Ishikawa (cell line): Measurements from ENCODE around the gene HDX.

ENCODE experiments used
- CEBPB ChIP-seq: IDR thresholded peaks from 2 replicates; pipeline ENCODE4 v1.6.1; 2012
- CREB1 ChIP-seq: IDR thresholded peaks from 2 replicates; pipeline ENCODE4 v1.6.1; 2012; ENCODE audit warnings: low read depth
- EGR1 ChIP-seq: IDR thresholded peaks from 2 replicates; pipeline ENCODE4 v1.6.1; 2012
- EP300 ChIP-seq: IDR thresholded peaks from 2 replicates; pipeline ENCODE4 v1.6.1; 2012; ENCODE audit warnings: borderline replicate concordance
- FOXM1 ChIP-seq: IDR thresholded peaks from 2 replicates; pipeline ENCODE4 v1.6.1; 2012; ENCODE audit warnings: low read depth, borderline replicate concordance
- MAX ChIP-seq: IDR thresholded peaks from 2 replicates; pipeline ENCODE4 v1.6.1; 2012
- NFIC ChIP-seq: IDR thresholded peaks from 2 replicates; pipeline ENCODE4 v1.6.1; 2012
- RAD21 ChIP-seq: IDR thresholded peaks from 2 replicates; pipeline ENCODE4 v1.6.1; 2012; ENCODE audit warnings: low read depth
- REST ChIP-seq: IDR thresholded peaks from 2 replicates; pipeline ENCODE4 v1.6.1; 2012; ENCODE audit warnings: low read depth, mild to moderate bottlenecking
- TAF1 ChIP-seq: IDR thresholded peaks from 2 replicates; pipeline ENCODE4 v1.6.1; 2012; ENCODE audit warnings: low read depth, mild to moderate bottlenecking
- TCF12 ChIP-seq: IDR thresholded peaks from 2 replicates; pipeline ENCODE4 v1.6.1; 2012; ENCODE audit warnings: low read depth
- TEAD4 ChIP-seq: IDR thresholded peaks from 2 replicates; pipeline ENCODE4 v1.6.1; 2012
- USF1 ChIP-seq: IDR thresholded peaks from 2 replicates; pipeline ENCODE4 v1.6.1; 2012
- YY1 ChIP-seq: IDR thresholded peaks from 2 replicates; pipeline ENCODE4 v1.6.1; 2012; ENCODE audit warnings: low read depth
- ZBTB7A ChIP-seq: IDR thresholded peaks from 2 replicates; pipeline ENCODE4 v1.6.1; 2012; ENCODE audit warnings: low read depth

The HDX gene

GRCh38 chrX:84363051-84363450 is 139.2 kb downstream of the HDX start:
- TF ChIP-seq USF1 (no peak), TEAD4 (no peak), ZBTB7A (no peak), TAF1 (no peak), NFIC (no peak), MAX (no peak), FOXM1 (no peak), REST (no peak), YY1 (no peak), RAD21 (no peak), CEBPB (no peak), CREB1 (no peak), TCF12 (no peak), EGR1 (no peak)

GRCh38 chrX:84362184-84362838 is 139.9 kb downstream of the HDX start:
- TF ChIP-seq ZBTB7A (no peak), EP300 (no peak), USF1 (no peak), RAD21 (no peak), TCF12 (no peak), CEBPB (no peak), FOXM1 (no peak), NFIC (no peak), YY1 (no peak), TEAD4 (no peak), MAX (no peak), TAF1 (no peak), EGR1 (no peak), REST (no peak), CREB1 (no peak)

GRCh38 chrX:84358271-84358670 is 144.0 kb downstream of the HDX start:
- TF ChIP-seq EGR1 (no peak), EP300 (no peak), CEBPB (no peak), FOXM1 (no peak), REST (no peak), USF1 (no peak), TAF1 (no peak), CREB1 (no peak), NFIC (no peak), TEAD4 (no peak), ZBTB7A (no peak), RAD21 (no peak), MAX (no peak), TCF12 (no peak), YY1 (no peak)

- TF ChIP-seq YY1, result no peak
- TF ChIP-seq EP300, result no peak
- no peak for TF ChIP-seq MAX
- no peak for TF ChIP-seq ZBTB7A
Observed at GRCh38 chrX:84357296-84357695, 145.0 kb downstream of the HDX start.
